ENCODE measurements around the gene MATN3.

The MATN3 gene

GRCh38 chr2:20016346-20016745 is 3.9 kb upstream of the MATN3 start:
- Histone ChIP-seq H3K27me3 (ENCODE audit: control insufficient read depth, insufficient read depth, low read length) (peaks cover 27% of the 10 kb centered on the region), H3K27ac (ENCODE audit: low read length) (no peak overlapping the region), H3K9ac (ENCODE audit: low read length) (no peak overlapping the region), H3K9me3 (ENCODE audit: control insufficient read depth, low read depth, low read length) (peaks cover 1% of the 10 kb centered on the region), H3K36me3 (ENCODE audit: control insufficient read depth, low read depth, low read length) (no peaks in the 10 kb centered on the region), H3K4me3 (ENCODE audit: low read length) (no peak overlapping the region), H3K4me1 (ENCODE audit: control insufficient read depth, low read depth, low read length) (peaks cover 14% of the 10 kb centered on the region)

- H3K9me3 ChIP-seq (ENCODE audit: control insufficient read depth, low read depth, low read length): no peaks in the 10 kb centered on the region
- no peak overlapping the region for H3K27ac ChIP-seq (ENCODE audit: low read length)
- H3K4me3 ChIP-seq (ENCODE audit: low read length): no peak overlapping the region
- peaks cover 14% of the 10 kb centered on the region for H3K4me1 ChIP-seq (ENCODE audit: control insufficient read depth, low read depth, low read length)
- no peaks in the 10 kb centered on the region for H3K36me3 ChIP-seq (ENCODE audit: control insufficient read depth, low read depth, low read length)
- no peak overlapping the region for H3K9ac ChIP-seq (ENCODE audit: low read length)
- H3K27me3 ChIP-seq (ENCODE audit: control insufficient read depth, insufficient read depth, low read length): peaks cover 35% of the 10 kb centered on the region
Measured at GRCh38 chr2:20015482-20016083, 3.1 kb upstream of the MATN3 start.

GRCh38 chr2:20013126-20013849 is 820 bp upstream of the MATN3 start:
- Histone ChIP-seq H3K9me3 (ENCODE audit: control insufficient read depth, low read depth, low read length) (no peaks in the 10 kb centered on the region), H3K36me3 (ENCODE audit: control insufficient read depth, low read depth, low read length) (no peaks in the 10 kb centered on the region), H3K4me1 (ENCODE audit: control insufficient read depth, low read depth, low read length) (peaks cover 14% of the 10 kb centered on the region), H3K27me3 (ENCODE audit: control insufficient read depth, insufficient read depth, low read length) (peaks cover 41% of the 10 kb centered on the region), H3K27ac (ENCODE audit: low read length) (no peak overlapping the region), H3K9ac (ENCODE audit: low read length) (no peak overlapping the region), H3K4me3 (ENCODE audit: low read length) (peak overlapping the region; percentile 65)

- peaks cover 41% of the 10 kb centered on the region for H3K27me3 ChIP-seq (ENCODE audit: control insufficient read depth, insufficient read depth, low read length)
- H3K9ac ChIP-seq (ENCODE audit: low read length): peak overlapping the region; percentile 24
- H3K4me1 ChIP-seq (ENCODE audit: control insufficient read depth, low read depth, low read length): peaks cover 14% of the 10 kb centered on the region
- H3K36me3 ChIP-seq (ENCODE audit: control insufficient read depth, low read depth, low read length): no peaks in the 10 kb centered on the region
- no peak overlapping the region for H3K27ac ChIP-seq (ENCODE audit: low read length)
- no peaks in the 10 kb centered on the region for H3K9me3 ChIP-seq (ENCODE audit: control insufficient read depth, low read depth, low read length)
- H3K4me3 ChIP-seq (ENCODE audit: low read length): peak overlapping the region; percentile 65
Measured at GRCh38 chr2:20012032-20012281, 511 bp downstream of the MATN3 start.

- Histone ChIP-seq H3K9ac (ENCODE audit: low read length) (peak overlapping the region; percentile 24), H3K4me3 (ENCODE audit: low read length) (peak overlapping the region; percentile 65), H3K9me3 (ENCODE audit: control insufficient read depth, low read depth, low read length) (no peaks in the 10 kb centered on the region), H3K4me1 (ENCODE audit: control insufficient read depth, low read depth, low read length) (peaks cover 14% of the 10 kb centered on the region), H3K27ac (ENCODE audit: low read length) (no peak overlapping the region), H3K36me3 (ENCODE audit: control insufficient read depth, low read depth, low read length) (no peaks in the 10 kb centered on the region), H3K27me3 (ENCODE audit: control insufficient read depth, insufficient read depth, low read length) (peaks cover 41% of the 10 kb centered on the region)
Measured at GRCh38 chr2:20011276-20012031, 1.0 kb downstream of the MATN3 start.

- no peak overlapping the region for H3K9ac ChIP-seq (ENCODE audit: low read length)
- peaks cover 12% of the 10 kb centered on the region for H3K4me1 ChIP-seq (ENCODE audit: control insufficient read depth, low read depth, low read length)
- H3K36me3 ChIP-seq (ENCODE audit: control insufficient read depth, low read depth, low read length): no peaks in the 10 kb centered on the region
- no peaks in the 10 kb centered on the region for H3K9me3 ChIP-seq (ENCODE audit: control insufficient read depth, low read depth, low read length)
- H3K4me3 ChIP-seq (ENCODE audit: low read length): no peak overlapping the region
- no peak overlapping the region for H3K27ac ChIP-seq (ENCODE audit: low read length)
- H3K27me3 ChIP-seq (ENCODE audit: control insufficient read depth, insufficient read depth, low read length): peaks cover 33% of the 10 kb centered on the region
Measured at GRCh38 chr2:20008703-20009102, 3.8 kb downstream of the MATN3 start.

GRCh38 chr2:20005891-20006470 is 6.5 kb downstream of the MATN3 start:
- H3K4me3 ChIP-seq (ENCODE audit: low read length): no peak overlapping the region
- no peaks in the 10 kb centered on the region for H3K9me3 ChIP-seq (ENCODE audit: control insufficient read depth, low read depth, low read length)
- no peaks in the 10 kb centered on the region for H3K4me1 ChIP-seq (ENCODE audit: control insufficient read depth, low read depth, low read length)
- H3K36me3 ChIP-seq (ENCODE audit: control insufficient read depth, low read depth, low read length): no peaks in the 10 kb centered on the region
- no peak overlapping the region for H3K9ac ChIP-seq (ENCODE audit: low read length)
- H3K27ac ChIP-seq (ENCODE audit: low read length): no peak overlapping the region
- H3K27me3 ChIP-seq (ENCODE audit: control insufficient read depth, insufficient read depth, low read length): peaks cover 10% of the 10 kb centered on the region

- Histone ChIP-seq H3K9ac (ENCODE audit: low read length) (no peak overlapping the region), H3K27ac (ENCODE audit: low read length) (no peak overlapping the region), H3K27me3 (ENCODE audit: control insufficient read depth, insufficient read depth, low read length) (peaks cover 1% of the 10 kb centered on the region), H3K4me3 (ENCODE audit: low read length) (no peak overlapping the region), H3K4me1 (ENCODE audit: control insufficient read depth, low read depth, low read length) (no peaks in the 10 kb centered on the region), H3K9me3 (ENCODE audit: control insufficient read depth, low read depth, low read length) (no peaks in the 10 kb centered on the region), H3K36me3 (ENCODE audit: control insufficient read depth, low read depth, low read length) (no peaks in the 10 kb centered on the region)
Measured at GRCh38 chr2:20005067-20005627, 7.3 kb downstream of the MATN3 start.

GRCh38 chr2:20001361-20001863 is 11.1 kb downstream of the MATN3 start:
- H3K9ac ChIP-seq (ENCODE audit: low read length): no peak overlapping the region
- no peaks in the 10 kb centered on the region for H3K9me3 ChIP-seq (ENCODE audit: control insufficient read depth, low read depth, low read length)
- H3K4me3 ChIP-seq (ENCODE audit: low read length): no peak overlapping the region
- H3K36me3 ChIP-seq (ENCODE audit: control insufficient read depth, low read depth, low read length): no peaks in the 10 kb centered on the region
- H3K27ac ChIP-seq (ENCODE audit: low read length): no peak overlapping the region
- no peaks in the 10 kb centered on the region for H3K27me3 ChIP-seq (ENCODE audit: control insufficient read depth, insufficient read depth, low read length)
- H3K4me1 ChIP-seq (ENCODE audit: control insufficient read depth, low read depth, low read length): no peaks in the 10 kb centered on the region

- Histone ChIP-seq H3K4me3 (ENCODE audit: low read length) (no peak overlapping the region), H3K27ac (ENCODE audit: low read length) (no peak overlapping the region), H3K36me3 (ENCODE audit: control insufficient read depth, low read depth, low read length) (no peaks in the 10 kb centered on the region), H3K4me1 (ENCODE audit: control insufficient read depth, low read depth, low read length) (peaks cover 10% of the 10 kb centered on the region), H3K9me3 (ENCODE audit: control insufficient read depth, low read depth, low read length) (no peaks in the 10 kb centered on the region), H3K9ac (ENCODE audit: low read length) (no peak overlapping the region), H3K27me3 (ENCODE audit: control insufficient read depth, insufficient read depth, low read length) (no peaks in the 10 kb centered on the region)
Measured at GRCh38 chr2:19993731-19994130, 18.7 kb downstream of the MATN3 start.

- Histone ChIP-seq H3K36me3 (ENCODE audit: control insufficient read depth, low read depth, low read length) (no peaks in the 10 kb centered on the region), H3K9ac (ENCODE audit: low read length) (no peak overlapping the region), H3K27ac (ENCODE audit: low read length) (no peak overlapping the region), H3K4me3 (ENCODE audit: low read length) (no peak overlapping the region), H3K9me3 (ENCODE audit: control insufficient read depth, low read depth, low read length) (no peaks in the 10 kb centered on the region), H3K27me3 (ENCODE audit: control insufficient read depth, insufficient read depth, low read length) (no peaks in the 10 kb centered on the region), H3K4me1 (ENCODE audit: control insufficient read depth, low read depth, low read length) (peaks cover 19% of the 10 kb centered on the region)
Measured at GRCh38 chr2:19991895-19992294, 20.6 kb downstream of the MATN3 start.
